GM21528 (cell line): Measurements from ENCODE around the gene TNXB.

ENCODE experiments used
- ATAC-seq: cut with Tn5 transposase; IDR thresholded peaks from one replicate; pipeline ENCODE4 v1.9.1; 2021; ENCODE audit warnings: mild to moderate bottlenecking, moderate library complexity; ENCODE audit not compliant: unreplicated experiment, low FRiP score

Gene TNXB, protein sequence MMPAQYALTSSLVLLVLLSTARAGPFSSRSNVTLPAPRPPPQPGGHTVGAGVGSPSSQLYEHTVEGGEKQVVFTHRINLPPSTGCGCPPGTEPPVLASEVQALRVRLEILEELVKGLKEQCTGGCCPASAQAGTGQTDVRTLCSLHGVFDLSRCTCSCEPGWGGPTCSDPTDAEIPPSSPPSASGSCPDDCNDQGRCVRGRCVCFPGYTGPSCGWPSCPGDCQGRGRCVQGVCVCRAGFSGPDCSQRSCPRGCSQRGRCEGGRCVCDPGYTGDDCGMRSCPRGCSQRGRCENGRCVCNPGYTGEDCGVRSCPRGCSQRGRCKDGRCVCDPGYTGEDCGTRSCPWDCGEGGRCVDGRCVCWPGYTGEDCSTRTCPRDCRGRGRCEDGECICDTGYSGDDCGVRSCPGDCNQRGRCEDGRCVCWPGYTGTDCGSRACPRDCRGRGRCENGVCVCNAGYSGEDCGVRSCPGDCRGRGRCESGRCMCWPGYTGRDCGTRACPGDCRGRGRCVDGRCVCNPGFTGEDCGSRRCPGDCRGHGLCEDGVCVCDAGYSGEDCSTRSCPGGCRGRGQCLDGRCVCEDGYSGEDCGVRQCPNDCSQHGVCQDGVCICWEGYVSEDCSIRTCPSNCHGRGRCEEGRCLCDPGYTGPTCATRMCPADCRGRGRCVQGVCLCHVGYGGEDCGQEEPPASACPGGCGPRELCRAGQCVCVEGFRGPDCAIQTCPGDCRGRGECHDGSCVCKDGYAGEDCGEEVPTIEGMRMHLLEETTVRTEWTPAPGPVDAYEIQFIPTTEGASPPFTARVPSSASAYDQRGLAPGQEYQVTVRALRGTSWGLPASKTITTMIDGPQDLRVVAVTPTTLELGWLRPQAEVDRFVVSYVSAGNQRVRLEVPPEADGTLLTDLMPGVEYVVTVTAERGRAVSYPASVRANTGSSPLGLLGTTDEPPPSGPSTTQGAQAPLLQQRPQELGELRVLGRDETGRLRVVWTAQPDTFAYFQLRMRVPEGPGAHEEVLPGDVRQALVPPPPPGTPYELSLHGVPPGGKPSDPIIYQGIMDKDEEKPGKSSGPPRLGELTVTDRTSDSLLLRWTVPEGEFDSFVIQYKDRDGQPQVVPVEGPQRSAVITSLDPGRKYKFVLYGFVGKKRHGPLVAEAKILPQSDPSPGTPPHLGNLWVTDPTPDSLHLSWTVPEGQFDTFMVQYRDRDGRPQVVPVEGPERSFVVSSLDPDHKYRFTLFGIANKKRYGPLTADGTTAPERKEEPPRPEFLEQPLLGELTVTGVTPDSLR (N-terminal part only)

DNA sequence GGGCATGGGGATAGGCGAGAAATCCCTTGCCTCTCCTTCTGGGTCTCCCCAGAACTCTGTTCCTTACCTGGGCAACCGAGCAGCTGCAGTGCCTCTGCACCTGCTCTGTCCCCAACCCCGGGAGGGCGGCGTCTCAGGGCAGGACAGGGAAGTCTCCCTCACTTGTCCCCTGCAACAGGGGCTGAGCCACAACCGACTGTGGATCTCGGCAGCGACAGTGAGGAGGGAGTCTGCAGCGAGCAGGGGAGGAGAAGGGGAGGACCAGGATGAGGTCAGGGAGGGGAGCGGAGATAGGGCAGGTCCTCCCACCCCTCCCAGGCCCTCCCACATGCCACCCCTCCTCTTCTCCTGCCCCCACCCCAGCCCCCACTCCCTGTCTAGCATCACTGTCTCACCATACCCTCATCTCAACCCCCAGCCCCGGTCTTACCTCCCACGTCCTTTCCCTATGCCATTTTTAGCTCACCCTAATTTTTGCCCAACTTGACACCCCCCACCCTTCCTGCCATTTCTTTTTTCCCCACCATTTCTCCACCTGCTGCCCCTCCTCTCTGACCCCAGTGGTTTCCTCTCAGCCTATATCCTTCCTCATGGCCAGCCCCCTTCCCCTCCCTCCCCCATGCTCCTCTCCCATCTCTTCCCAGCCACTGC lies at the start of gene TNXB:
Gene TNXB (minus strand): TSS at position 225 of the 651 bp plus-strand sequence. CDS start 11,140 bp downstream, outside the sequence.
- no peak for ATAC-seq

DNA sequence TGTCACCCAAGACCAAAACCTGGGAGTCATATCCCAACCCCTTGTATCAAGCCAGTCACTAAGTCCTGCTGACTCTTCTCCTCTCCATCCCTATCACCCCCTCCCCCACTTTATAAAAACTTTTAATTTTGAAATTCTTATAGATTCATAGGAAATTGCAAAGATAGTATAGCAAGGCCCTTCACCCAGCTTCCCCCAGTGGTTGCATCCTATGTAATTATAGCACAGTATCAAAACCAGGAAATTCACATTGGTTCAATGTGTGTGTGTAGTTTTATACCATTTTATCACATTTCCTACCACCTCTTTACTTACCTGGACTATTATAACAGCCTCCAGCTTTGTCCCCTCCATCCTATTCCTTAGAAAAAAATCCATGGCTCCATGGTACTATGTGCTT lies 48.9 kb upstream of the TNXB start:
- no peak for ATAC-seq

DNA sequence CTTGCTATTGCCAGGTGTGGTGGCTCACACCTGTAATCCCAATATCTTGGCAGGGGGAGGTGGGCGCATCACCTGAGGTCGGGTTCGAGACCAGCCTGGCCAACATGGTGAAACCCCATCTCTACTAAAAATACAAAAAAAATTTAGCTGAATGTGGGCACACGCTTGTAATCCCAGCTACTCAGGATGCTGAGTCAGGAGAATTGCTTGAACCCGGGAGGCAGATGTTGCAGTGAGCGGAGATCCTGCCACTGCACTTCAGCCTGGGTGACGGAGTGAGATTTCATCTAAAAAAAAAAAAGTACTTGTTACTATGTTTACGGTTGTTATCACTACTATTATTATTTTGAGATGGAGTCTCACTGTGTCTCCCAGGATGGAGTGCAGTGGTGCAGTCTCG lies 47.8 kb upstream of the TNXB start:
- ATAC-seq: no peak

DNA sequence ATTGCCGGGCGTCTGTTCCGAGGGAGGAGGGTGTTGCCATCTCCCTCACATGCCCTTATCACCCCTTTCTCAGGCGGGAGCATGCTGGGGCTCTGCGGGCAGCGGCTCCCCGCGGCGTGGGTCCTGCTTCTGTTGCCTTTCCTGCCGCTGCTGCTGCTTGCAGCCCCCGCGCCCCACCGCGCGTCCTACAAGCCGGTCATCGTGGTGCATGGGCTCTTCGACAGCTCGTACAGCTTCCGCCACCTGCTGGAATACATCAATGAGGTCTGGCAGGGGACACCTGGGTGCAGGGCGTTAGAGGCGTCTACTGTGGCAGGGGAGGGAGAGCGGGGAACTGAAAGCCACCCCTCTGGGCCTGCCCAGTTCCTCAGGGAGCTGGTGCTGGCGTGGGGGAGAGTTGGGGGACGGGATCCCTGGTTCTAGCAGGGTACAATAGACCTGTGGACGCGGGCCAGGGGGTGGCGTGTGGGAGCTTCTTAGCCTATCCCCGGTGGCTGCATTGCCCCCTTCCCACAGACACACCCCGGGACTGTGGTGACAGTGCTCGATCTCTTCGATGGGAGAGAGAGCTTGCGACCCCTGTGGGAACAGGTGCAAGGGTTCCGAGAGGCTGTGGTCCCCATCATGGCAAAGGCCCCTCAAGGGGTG lies 45.5 kb upstream of the TNXB start:
- no peak for ATAC-seq

DNA sequence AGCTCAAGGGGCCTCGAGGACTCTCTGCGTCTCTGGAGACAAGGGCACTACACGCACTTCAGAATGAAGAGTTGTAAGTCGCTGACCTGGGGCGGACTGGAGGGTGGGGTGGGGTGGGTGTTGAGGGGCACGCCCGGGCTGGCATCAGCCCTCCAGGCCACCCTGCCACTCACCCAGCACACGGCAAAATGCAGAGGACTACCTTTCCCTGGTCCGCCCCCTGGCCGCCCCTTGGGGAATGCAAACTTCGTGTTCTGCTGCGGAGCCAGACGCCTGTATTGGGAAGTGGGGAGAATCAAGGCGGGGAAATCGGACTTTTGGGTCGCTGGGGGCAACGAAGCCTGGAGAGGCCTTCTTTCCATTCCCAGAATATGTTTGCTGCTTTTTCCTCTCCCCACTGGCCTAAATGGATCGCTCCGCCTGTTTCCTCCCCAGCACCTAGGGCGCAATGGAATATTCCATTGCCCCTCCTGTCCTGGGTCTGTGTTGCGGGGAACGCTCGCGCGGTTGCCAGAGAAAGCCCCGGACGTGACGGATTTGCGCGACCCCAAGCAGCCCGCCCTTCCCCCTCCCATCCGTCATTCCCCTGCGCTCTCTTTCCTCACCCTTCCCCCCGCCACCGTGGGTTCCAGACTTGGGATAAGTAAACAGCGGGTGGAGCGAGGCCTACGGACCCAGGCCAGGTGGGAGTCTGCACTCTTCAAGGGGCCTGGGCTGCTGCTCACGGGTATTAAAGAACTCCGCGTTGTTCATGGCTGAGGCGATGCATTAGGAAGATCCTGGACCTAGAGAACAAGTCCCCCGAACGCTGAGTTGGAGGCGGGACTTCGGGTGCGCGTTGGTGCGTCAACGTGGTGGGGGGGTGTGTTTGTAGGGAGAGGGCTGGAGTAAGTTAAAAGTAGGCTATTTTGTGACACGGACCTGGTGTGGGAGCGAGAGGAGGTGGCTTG lies 44.7 kb upstream of the TNXB start, which contains the start of gene PPT2:
Gene PPT2 (plus strand): TSS at position 578 of the 950 bp plus-strand sequence. CDS start 454 bp downstream, outside the sequence.
- ATAC-seq: no peak

DNA sequence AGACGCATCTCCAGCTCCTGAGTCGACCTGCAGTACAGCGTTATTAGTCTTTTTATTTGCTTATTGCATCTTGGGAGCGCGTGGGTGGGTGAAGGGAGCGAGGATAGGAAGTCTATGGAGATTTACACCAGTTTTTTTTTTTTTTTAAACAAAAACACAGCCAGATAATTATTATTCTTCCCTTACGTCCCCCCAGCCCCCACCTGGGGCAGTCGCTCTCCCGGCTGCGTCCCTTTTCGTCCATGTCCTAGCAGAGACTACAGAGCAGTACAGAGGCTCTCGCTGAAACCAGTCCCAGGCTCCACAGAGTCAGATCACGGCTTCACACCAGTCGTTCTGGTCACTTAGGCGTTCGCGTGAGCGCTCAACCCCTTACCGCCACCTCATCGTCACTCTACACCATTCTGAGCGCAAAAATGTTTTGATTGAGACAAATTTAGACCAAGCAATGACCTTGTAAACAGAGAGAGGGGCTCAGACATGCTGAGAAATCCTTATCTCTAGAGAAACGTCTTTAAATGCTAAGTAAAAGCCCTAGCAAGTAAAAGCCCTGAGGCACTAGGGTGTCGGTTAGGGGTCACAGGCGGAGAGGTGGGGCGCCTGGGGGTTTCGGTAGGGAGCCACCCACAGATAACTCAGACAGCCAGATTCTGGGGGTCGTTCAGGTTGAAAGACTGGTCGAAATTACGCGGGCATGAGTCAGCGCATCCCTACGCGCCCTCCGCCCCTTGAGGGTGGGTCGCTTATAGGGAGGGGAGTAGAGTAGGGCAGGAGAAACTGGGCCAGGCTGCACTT lies 43.8 kb upstream of the TNXB start:
- no peak for ATAC-seq

DNA sequence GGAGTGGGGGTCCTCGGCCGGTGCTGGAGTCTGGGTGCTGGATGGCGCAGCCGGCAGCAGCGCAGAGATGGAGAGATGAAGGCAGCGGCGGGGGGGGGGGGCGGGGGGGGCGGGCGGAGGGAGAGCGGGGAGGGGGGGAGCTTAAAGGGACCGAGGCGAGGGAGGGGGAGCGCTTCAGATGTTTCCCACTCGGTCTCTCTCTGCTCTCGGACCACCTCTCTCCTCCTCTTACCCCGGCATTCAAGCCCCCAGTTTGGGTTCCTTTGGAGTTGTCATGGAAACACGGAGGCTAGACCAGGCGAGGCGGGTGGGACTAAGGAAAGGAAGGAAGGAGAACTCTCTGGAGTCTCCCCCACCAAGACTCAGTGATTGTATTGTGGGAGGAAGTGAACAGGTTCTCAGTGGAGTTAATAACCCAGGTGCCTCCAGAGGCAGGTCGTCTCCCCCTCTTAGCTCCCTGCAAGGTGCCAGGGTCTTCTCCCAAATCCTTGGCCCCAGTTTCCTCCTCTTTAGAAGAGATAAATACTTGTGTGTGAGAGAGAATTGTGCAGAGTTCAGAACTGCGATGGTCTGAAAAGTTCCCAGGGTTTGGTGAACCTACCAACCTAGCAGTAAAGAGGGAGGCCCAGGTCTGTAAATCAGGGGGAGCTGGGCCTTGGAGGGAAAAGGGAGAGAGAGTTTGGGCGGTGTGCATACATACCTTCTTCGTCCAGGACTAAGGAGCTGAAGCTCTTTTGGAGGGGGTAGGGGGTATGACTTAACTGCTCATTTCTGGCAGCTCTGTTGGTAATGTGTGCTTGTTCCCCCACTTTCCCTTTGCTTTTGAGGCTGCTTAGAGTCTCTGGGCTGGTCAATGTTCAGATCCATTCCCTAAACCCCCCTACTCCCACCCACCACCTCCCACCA lies 43.0 kb upstream of the TNXB start, which contains the start of gene PRRT1:
Gene PRRT1 (minus strand): TSS at position 77 of the 906 bp plus-strand sequence. CDS start 112 bp downstream, outside the sequence.
- ATAC-seq: no peak

DNA sequence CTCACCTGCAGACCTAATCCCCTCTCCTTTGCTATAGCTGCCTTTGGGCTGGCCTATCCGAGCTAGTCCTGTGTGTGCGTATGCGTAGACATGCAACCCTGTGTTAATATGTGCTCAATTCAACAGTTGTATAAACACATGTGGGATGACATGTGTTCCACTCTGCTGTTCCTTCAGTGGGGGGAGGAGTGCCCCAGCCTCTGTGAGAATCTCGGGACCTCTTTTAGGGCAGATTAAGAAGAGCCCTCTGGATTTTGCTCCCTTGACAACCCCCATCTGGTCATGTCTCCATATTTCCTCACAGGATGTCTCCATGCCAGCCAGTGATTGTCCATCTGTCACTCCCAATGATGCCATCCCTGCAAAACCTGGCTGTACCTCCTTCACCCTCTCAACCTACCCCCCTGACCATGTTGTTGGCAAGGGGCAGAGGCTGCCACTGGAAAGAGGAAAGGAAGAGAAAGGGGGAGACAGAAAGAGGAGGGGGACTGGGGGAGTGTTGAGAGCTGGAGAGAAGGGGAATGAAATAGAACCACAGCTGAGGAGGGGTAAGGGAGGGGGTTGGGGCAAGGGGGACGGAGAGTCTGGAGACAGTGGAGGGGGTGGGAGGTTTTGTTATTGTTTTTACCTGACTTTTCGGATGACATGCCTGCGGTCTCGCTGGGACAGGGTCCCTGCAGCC lies 42.2 kb upstream of the TNXB start:
- ATAC-seq: no peak

DNA sequence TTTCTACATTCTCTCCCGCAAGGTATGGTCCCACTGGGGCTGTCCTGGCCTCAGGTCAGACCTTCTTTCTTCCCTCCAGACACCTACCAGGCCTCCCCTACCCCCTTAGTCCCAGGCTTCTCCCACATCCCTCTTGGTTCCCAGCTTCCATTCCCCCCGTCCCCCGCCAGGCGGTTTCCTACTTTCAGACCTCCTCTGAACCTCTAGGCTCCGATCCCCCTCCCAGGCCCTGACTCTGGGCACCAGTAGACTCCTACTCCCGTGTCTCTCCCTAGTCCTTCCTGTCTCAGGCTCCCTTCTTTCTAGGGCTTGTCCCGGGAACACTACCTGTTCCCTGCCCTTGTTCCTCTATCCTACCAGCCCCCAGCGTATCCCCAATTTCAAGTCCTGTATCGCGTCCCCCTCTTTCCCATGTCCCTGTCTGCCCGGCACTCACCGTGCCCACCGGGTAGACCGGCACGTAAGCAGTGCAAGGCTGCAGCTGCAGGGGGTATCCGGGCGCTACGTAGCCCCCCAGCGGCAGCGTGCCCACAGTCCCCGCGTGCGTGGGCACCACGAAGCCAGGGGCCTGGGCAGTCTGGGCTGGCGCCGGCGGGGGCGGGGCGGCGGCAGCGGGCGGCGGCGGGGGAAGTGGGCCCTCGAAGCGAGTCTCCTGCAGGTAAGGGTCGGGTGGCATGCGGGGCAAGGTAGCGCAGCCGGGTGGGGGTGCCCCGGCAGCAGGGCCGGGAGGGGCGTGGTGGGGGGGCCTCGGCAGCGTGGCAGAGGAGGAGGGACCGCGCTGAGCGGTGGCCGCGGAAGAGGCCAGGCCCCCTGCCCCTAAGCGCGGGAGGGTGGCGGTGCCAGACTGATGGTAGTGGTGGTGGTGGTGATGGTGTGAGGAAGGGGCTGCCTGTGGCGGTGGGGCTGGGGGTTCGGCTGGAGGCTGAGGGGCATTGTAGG lies 41.1 kb upstream of the TNXB start:
- ATAC-seq: no peak

DNA sequence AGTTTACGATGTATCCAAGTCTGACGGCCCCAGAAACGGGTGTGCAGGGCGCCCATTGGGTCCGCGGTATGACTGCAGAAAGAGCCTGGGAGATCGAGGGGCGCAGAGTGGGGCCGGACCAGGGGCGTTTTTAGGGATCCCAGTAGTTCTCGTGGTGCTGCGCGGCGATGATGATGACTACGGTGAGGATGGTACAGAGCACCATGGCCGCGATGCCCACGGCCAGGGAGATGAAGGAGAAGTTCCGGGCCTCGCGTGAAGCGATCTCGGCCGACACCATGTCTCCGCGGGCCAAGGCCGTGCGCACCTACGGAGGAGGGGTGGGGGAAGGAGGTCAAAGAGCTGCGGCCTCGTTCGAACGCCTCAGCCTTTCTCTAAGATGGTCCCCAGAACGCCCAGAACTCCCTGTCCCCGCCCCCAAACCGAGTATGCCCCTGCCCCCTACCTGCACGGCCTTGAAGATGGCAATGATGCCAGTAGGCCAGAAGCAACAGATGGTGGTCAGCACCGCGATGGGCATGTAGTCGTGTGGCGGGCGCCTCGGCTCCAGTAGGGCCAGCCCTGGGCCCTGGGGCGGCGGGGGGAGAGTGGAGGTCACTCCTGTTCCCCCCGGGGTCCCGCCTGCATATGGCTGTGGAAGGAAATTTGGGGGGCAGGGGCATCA lies 40.1 kb upstream of the TNXB start:
- no peak for ATAC-seq

DNA sequence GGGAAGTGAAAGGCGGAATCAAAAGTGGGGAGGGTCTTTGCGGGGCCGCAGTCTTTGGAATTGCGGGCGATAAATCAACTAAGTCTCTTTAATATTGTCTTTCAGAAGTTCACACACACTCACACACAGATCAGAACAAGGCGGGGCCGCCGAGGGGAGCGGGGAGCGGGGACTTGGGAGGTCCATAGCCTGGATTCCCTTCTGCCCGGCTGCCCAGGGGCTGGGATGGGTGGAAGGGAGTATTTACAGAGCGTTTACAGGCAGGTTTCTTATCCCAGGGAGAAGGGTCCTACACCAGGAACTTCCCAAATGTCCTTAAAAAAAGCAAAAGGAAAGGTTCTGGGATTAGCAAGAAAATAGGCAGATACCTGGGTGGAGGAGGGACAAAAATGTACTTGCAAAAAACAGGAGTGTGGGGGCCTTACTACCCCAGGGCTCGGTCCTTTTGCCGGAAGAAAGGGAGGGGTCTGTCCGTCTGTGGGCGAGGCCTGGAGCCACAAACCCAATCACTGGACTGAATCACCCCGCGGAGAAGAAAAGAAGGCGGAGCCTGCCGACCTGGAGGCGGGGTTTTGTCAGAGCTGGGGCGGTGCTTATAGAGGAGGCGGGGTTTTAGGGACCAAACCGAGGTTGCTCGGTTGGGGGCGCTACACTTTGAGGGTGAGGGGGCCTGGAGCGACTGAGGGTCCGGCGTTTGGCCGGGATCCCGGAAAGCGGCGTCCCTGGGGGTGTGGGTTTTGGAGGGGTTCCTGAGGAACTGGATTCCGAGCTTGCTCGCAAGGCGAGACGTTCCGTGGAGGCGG lies 39.4 kb upstream of the TNXB start:
- no peak for ATAC-seq

DNA sequence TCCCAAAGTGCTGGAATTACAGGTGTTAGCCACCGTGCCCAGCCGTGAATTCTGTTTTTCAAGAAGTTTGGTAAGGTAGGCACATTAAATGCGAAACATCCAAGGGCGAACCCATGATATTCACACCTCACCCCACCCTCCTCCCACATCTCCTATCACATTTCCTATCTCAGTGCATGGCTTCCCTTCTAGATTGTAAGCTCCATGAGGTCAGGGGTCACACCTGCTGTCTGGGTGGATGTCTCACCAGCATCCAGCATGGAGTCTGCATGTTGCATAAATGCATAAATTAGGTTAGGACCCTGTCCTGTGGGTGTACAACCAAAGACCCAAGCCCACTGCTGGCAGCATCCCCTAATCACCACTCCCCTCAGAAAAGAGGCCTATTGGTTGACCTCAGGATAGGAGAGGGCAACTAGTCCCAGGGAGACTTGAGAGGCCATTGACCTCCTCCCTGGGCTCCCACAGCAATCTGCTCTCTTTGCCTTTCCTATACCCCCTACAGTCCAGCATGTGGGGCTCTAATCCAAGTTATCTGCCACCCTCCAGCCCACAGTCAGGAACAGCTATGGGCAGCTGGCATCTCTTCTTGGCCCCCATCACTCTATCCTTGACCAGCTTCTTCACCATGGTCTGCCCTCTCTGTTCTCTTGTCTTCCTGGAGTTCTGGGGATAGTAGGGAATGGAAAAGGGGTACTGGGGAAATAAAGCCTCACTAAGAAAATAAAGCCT lies 38.4 kb upstream of the TNXB start:
- ATAC-seq: no peak

DNA sequence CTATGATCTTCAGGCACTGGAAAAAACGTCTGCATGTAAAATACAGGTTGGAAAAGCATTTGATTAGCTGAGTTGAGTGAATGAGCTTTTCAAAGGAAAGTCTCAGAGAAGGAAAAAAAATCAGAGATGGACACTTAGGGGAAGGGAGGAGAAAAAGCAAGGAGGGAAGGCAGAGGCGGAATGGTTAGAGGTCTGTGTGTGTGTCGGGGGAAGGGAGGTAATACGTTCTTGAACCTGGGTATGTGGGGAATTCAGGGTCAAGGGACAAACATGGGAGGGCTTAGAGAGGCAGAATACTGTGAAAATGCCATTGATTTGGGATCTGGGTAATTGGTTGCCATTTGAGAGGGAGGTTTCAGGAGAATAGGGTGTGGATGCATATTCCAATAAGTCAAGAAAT lies 37.5 kb upstream of the TNXB start:
- no peak for ATAC-seq
